GM18526 (cell line): ENCODE measurements around the gene LANCL1.
A peak's percentile ranks its signal among the peaks of the same experiment; 100 is the strongest.

Source experiments
- POLR2A ChIP-seq: IDR thresholded peaks from 3 replicates; pipeline ENCODE4 v1.6.1; 2011; ENCODE audit not compliant: insufficient read length; ENCODE audit errors: extremely low read depth

LANCL1 gene

DNA sequence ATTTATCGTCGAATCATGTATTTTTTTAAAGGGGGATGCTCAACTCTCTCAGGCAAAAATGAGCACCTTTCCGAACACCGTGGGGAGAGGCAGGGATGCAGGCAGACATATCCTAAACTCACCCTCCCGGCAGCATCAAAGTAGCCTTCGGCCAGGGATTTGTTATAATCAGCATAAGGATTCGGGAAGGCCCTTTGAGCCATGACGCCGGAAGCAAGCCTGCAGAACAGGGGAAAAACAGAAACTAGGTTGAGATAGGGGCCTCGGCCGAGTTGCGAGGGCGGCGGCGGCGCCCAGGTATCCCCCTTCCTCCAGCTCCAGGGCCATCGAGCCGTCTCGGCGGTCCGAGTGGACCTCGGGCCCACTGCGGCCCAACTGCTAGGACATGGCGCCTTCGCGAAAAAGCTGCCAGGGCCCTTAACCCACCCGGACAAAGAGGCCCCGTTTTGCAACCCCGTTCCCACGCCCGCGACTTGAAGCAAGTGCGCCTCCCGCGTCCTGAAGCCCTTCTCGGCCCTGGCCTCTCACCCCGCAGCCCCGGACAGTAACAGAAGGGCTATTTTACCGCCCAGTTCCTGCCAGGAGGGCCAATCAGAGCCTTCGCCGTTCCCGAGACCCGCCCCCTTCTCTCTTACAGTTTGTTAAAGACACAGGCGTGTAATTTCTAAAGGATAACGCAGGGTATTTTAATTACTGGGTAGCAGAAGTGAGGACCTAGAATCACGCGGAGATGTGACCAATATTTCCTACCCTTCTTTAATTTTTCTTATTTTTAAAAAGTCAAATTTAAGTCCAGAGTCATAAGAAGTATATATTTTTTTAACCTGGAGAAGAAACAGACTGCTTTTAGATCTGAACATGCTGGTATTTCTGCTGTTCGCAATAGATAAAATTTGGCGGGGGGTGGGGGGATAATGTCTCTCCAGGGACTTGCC lies at the start of gene LANCL1:
TSS of gene LANCL1 (minus strand) at position 566 of the 935 bp plus-strand sequence. CDS start at position 203, 363 bp downstream.
- peak; percentile 87 for TF ChIP-seq POLR2A

DNA sequence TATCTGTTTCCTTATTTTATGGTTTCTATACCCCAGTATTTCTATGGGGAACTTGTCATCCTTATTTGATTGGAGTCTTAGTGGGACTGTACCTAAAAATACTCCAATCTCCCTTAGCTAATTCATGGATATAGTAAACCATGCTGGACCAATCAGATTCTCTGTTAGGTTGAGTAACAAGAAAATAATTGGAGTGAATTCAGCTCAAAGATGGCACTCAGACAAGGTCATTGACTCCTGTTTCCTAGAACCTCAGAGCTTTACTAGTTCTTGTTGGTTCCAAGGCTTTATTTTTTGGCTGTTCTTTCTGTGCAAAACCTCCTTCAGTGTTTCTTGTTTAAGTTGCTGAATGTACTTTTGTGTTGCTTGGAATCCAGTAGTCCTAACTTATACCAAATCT lies 48.0 kb upstream of the LANCL1 start:
- TF ChIP-seq POLR2A, result no peak

DNA sequence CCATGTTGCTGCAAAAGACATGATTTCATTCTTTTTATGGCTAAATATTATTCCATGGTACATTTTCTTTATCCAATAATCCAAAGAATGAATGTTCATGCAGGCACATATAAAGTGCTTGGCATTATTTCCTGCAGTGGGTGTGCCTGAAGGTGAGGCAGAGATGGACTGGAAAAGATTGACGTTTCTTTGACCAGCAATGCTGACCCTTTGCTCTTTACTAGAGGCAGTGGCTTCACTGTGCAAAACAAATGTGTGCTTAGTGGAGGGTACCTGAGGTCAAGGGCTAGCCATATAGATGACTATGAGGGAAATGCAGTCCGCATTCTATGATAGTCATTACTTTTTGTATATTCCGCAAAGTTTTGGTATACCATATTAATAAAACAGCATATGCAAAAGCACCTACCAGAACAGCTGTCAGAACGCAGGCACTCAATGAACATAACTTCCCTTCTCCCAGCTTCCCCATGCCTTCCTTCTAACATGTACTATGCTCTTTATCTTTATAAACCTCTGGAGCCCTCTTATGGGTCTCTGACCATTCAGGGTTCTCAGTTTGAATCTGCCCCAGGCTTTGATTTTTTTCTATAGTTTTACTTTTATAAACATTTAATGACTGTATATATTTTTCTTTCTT lies 47.2 kb upstream of the LANCL1 start:
- no peak for TF ChIP-seq POLR2A

GRCh38 chr2:210522399-210522798 lies 45.8 kb upstream of the LANCL1 start:
- no peak for TF ChIP-seq POLR2A

DNA sequence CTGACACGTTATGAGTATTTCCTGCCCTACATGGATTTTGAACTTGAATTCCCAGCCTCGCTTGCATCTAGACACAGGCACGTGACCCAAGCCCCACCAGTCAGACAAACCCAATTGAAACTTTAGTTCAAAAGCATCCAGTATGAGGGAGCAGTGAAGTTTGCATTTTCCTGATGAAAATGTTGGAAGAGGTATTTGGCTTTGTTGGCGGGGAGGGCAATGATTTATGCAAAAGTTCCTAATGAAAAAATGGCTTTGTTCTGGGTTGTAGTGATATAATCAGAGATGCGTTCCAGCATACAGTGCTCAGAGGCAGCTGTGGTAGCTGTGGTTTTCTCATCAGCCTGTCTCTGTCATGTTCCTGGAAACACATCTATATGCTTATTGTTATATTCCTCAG lies 43.0 kb upstream of the LANCL1 start:
- no peak for TF ChIP-seq POLR2A

DNA sequence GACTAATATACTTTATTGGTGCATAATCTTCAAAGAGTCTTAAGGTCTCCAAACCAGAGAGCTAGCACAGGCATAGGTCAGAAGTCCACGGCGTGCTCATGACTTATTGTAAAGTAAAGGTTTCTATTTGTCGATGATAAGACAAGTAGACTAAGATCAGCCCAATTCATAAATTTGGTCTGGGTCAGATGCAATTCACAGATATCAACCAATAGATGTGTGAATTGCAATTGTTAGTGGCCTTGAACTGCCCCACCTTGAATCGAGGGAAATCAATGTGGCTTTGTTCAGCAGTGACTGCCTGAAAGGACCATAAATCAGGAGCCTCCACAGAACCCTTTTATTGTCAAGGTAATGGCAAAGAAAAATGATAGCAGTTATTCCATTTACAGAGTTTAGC lies 40.7 kb upstream of the LANCL1 start:
- no peak for TF ChIP-seq POLR2A

DNA sequence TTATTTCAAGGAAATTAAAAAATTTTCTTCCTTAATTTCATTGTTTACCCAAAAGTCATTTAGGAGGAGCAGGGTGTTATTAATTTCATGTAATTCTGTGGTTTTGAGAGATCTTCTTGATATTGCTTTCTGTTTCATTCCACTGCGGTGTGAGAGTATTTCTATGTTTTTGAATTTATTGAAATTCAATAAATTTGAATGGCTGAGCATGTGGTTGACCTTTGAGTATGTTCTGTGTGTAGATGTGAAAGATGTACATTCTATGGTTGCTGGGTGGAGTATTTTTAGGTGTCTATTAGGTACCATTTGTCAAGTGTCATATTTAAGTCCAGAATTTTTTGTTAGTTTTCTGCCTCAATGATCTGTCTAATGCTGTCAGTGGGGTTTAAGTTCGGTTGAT lies 39.4 kb upstream of the LANCL1 start:
- no peak for TF ChIP-seq POLR2A

- no peak for TF ChIP-seq POLR2A
Measured at GRCh38 chr2:210503725-210504191, 27.2 kb upstream of the LANCL1 start.

DNA sequence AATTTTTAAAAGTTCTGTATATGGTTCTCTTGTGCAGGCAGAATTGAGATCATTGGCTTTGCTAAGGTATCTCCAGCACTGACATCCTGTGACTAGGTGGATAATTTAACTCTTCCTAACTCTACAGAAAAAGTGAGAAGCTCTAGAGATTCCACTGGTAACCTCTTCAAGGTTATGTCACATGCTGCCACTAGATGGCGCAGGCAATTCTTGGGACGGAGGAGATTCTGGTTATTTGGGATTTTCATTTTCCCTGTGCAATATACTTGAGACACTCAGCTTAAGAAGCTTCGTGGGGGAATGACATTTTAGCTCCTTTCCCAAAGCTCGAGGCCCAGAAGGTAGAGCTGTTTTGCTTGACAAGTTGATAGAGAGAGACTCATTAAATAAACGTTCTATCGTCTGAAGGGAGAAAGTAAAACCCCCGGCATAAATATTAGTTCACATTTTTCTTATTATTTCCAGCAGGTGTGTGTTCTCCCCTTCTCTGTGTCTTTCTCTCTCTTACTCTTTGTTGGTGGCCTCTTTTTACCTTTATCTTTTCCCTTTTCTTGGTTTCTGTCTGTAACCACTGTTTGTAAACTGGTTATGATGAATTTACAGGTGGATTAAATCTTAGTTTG lies 26.6 kb upstream of the LANCL1 start:
- no peak for TF ChIP-seq POLR2A

- TF ChIP-seq POLR2A, result no peak
Measured at GRCh38 chr2:210496512-210496911, 20.0 kb upstream of the LANCL1 start.

DNA sequence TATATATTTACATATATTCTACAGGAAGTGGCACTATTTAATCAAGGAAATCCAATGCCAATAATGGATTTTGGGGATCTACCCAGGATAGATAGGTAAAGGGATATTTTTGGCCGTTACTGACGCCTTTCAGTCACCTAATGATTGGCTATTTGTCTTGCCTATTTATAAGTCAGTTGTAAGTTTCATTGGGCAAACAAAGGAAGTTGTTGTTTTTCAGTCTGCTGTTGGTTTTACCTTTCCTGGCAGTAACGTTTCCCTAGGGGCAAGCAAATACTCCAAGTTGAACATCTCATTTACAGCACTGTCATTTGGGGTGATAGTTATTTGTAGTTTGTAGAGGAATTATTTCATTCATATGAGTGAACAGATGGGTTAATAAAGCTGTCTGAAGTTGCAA lies 17.0 kb upstream of the LANCL1 start:
- TF ChIP-seq POLR2A, result no peak

DNA sequence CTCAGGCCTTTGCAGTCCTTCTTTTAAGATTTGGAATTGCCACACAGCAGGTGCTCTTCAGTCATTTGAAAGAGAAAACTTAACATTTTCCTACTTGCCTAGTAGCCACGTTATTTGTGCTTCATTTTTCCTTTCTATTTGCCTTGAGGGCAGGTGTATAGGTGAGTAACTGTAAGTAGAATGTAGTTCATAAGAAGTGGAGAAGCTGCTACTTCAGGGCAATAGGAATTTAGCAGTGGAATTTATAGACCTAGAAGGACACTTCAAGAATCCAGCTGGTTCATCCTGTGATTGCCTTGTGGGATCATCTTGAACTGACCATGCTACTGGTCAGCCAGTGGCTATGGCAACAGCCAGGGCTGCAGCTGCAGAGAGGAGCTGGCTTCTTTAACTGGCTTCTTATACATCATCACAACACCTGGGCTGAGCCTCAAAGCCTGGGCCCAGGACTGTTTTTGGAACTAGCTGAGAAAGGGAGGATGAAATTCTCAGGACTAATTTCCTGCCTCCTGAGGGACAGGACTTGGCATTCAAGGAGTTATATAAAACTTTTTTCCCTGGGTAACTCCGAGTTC lies 5.1 kb upstream of the LANCL1 start:
- TF ChIP-seq POLR2A, result no peak

DNA sequence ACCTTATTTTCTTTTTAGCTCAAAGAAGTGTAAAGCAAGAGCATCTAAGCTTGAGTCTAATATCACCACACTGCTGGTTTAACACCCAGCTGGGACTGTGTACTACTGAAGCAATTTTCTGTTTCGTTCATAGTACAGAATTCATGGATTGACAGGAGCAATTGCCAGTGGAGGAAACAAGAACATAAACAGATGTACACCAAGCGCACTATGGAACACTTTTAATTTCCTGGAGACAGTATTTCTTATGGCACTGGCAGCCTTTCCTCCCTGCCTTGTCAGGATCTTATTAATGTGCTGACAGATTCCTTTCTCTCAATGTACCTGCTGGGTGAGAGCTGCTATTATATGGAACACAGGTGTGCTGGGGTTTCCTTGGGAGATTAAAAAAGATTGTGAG lies 4.2 kb upstream of the LANCL1 start:
- no peak for TF ChIP-seq POLR2A

- TF ChIP-seq POLR2A, result no peak
Measured at GRCh38 chr2:210480079-210480478, 3.5 kb upstream of the LANCL1 start.

DNA sequence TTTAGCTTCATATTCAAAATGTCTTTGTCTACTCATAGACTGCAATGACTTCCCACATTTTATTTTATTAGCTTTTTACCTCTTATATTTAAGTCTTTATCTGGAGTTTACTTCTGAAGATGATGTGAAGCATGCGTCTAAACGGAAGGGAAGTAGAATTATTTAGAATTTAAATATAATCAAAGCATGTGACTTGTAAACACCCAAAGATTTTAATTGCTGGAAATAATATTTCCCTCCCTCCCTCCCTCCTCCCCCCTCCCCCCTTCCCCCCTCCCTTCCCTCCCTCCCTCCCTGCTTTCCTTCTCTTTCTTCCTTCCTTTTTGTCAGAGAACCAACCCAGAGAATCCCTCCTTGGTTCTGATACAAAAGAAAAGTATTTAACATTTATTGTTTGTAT lies 2.1 kb upstream of the LANCL1 start:
- TF ChIP-seq POLR2A, result no peak
